B cell (primary cell): ENCODE data around the gene ITSN1.

Experiments used
- CTCF ChIP-seq: fragments of 200-600 bp; IDR thresholded peaks from one replicate; pipeline ENCODE4 v1.8.0; 2022; ENCODE audit warnings: antibody characterized with exemption, mild to moderate bottlenecking
- EZH2 ChIP-seq: IDR thresholded peaks from 2 replicates; pipeline ENCODE4 v1.6.1; 2012; ENCODE audit warnings: borderline replicate concordance, low read depth, mild to moderate bottlenecking, moderate library complexity, low read length; ENCODE audit not compliant: insufficient read depth, poor library complexity, severe bottlenecking

DNA sequence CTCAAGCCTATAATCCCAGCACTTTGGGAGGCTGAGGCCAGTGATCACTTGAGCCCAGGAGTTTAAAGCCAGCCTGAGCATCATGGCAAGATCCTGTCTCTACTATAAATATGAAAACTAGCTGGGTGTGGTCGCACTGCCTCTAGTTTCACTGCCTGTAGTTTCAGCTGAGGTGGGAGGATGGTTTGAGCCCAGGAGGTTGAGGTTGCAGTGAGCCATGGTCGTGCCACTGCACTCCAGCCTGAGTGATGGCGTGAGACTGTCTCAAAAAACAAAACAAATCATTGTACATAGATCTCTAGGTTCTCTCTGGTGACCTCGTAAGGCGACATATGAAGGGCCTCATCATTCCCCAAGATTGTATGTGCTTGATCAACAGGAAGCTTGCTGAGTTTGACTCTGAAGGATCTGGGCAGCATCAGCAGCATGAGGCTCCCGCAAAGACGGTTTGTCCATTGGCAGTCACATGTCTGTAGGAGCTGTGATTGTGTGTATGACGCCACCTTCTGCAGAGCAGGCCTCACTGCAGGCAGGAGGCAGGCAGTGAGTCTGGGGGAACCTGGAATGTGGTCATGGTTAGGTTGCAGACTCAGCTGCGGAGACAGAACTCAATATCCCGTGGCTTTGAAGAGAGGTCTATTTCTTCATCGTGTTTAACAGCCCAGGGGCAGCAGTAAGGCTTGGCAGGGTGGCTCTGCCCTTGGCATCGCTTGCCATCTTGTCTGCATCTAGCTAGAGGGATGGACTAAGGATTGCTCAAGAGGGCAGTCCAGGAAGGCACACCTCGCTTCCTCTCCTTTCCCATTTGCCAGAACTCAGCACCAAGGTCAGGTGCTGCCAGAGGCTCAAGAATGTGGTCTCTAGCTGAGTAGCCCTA, 259.3 kb downstream of the ITSN1 start:
- no peak for TF ChIP-seq CTCF
- no peak for TF ChIP-seq EZH2
